ENCODE measurements around the gene PCDHGA2.

DNA sequence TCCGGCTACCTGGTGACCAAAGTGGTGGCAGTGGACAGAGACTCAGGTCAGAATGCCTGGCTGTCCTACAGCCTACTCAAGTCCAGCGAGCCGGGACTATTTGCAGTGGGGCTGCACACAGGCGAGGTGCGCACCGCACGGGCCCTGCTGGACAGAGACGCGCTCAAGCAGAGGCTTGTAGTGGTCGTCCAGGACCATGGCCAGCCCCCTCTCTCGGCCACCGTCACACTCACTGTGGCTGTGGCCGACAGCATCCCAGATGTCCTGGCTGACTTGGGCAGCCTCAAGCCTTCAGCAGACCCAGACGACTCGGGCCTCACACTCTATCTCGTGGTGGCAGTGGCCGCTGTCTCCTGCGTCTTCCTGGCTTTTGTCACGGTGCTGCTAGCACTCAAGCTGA, 18.4 kb downstream of the PCDHGA2 start:
- TF ChIP-seq, protein P1, sequence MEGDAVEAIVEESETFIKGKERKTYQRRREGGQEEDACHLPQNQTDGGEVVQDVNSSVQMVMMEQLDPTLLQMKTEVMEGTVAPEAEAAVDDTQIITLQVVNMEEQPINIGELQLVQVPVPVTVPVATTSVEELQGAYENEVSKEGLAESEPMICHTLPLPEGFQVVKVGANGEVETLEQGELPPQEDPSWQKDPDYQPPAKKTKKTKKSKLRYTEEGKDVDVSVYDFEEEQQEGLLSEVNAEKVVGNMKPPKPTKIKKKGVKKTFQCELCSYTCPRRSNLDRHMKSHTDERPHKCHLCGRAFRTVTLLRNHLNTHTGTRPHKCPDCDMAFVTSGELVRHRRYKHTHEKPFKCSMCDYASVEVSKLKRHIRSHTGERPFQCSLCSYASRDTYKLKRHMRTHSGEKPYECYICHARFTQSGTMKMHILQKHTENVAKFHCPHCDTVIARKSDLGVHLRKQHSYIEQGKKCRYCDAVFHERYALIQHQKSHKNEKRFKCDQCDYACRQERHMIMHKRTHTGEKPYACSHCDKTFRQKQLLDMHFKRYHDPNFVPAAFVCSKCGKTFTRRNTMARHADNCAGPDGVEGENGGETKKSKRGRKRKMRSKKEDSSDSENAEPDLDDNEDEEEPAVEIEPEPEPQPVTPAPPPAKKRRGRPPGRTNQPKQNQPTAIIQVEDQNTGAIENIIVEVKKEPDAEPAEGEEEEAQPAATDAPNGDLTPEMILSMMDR (IDR thresholded peaks at IDR 0.05; ENCODE audit: low read depth, low read length), result no peak
- TF ChIP-seq EZH2phosphoT487 (IDR thresholded peaks at IDR 0.05; ENCODE audit: low read depth), result no peak
